OCI-LY7 (cell line): Measurements from ENCODE around the gene PKHD1. TPM values are rescaled to one million over a fixed set of nuclear protein-coding genes. Genes with fewer than 3 reads are reported as not detected.

Source experiments
- BruUV-seq: library from RNA; stranded (reverse); fragments of 400-500 nt; replicated peaks from 2 replicates; lab custom pipeline; 2021; lab: Mats Ljungman, UMichigan
- CTCF ChIA-PET: fragments of 300-600 bp; sonication (Branson Sonifier 250); formaldehyde crosslinking; loops from one replicate; lab custom pipeline; 2022; ENCODE audit warnings: antibody characterized with exemption; ENCODE audit not compliant: unreplicated experiment; lab: Charles Lee
- POLR2A ChIA-PET: fragments of 300-600 bp; sonication (Branson Sonifier 250); formaldehyde crosslinking; loops from one replicate; lab custom pipeline; 2022; ENCODE audit warnings: antibody characterized with exemption; lab: Charles Lee
- DNase-seq: peaks from one replicate; pipeline ENCODE4 v3.0.0-alpha.2; 2015; ENCODE audit warnings: low spot score
- H2AFZ ChIP-seq: fragments of 200-600 bp; sonication (generic), shearing (Covaris generic); 2 replicates; pipeline ENCODE4 v1.6.1; 2014; ENCODE audit warnings: mild to moderate bottlenecking, antibody characterized with exemption, low read length, moderate library complexity
- H3K27ac ChIP-seq: fragments of 200-600 bp; sonication (generic); 2 replicates; pipeline ENCODE4 v1.5.1; 2014; ENCODE audit warnings: mixed run types, low read depth, mild to moderate bottlenecking, moderate library complexity, low read length, inconsistent platforms; ENCODE audit not compliant: poor library complexity, severe bottlenecking
- H3K36me3 ChIP-seq: fragments of 200-600 bp; sonication (generic); 2 replicates; pipeline ENCODE4 v1.6.1; 2014; ENCODE audit warnings: mild to moderate bottlenecking, antibody characterized with exemption, low read length, moderate library complexity, mixed read lengths; ENCODE audit not compliant: insufficient read depth
- H3K4me1 ChIP-seq: fragments of 200-600 bp; sonication (generic); 2 replicates; pipeline ENCODE4 v1.5.1; 2014; ENCODE audit warnings: mild to moderate bottlenecking, low read length; ENCODE audit not compliant: insufficient read depth, poor library complexity, severe bottlenecking
- H3K4me2 ChIP-seq: fragments of 200-600 bp; sonication (generic); 2 replicates; pipeline ENCODE4 v1.6.1; 2014; ENCODE audit warnings: mild to moderate bottlenecking, low read length
- H3K4me3 ChIP-seq: fragments of 200-600 bp; sonication (generic); 2 replicates; pipeline ENCODE4 v1.5.1; 2014; ENCODE audit warnings: mild to moderate bottlenecking, low read depth, low read length; ENCODE audit not compliant: poor library complexity, severe bottlenecking
- H3K79me2 ChIP-seq: fragments of 200-600 bp; sonication (generic); 2 replicates; pipeline ENCODE4 v1.6.1; 2016; ENCODE audit warnings: low read depth, mild to moderate bottlenecking, low read length, moderate library complexity, mixed read lengths; ENCODE audit not compliant: insufficient read depth
- H3K9me2 ChIP-seq: fragments of 200-600 bp; sonication (generic); 2 replicates; pipeline ENCODE4 v1.6.1; 2016; ENCODE audit warnings: mild to moderate bottlenecking, low read length, mixed read lengths; ENCODE audit not compliant: insufficient read depth
- H3K9me3 ChIP-seq: fragments of 200-600 bp; sonication (generic); 2 replicates; pipeline ENCODE4 v1.6.1; 2014; ENCODE audit warnings: mild to moderate bottlenecking, mixed run types, low read length, mixed read lengths
- H4K20me1 ChIP-seq: fragments of 200-600 bp; sonication (generic); 2 replicates; pipeline ENCODE4 v1.6.1; 2014; ENCODE audit warnings: mild to moderate bottlenecking, antibody characterized with exemption, low read length, moderate library complexity, mixed read lengths; ENCODE audit not compliant: insufficient read depth
- CTCF ChIP-seq: fragments of 200-600 bp; sonication (generic); conservative IDR thresholded peaks from 2 replicates; pipeline ENCODE4 v1.5.1; 2014; ENCODE audit warnings: mild to moderate bottlenecking, antibody characterized with exemption, low read length, moderate library complexity, mixed read lengths
- EZH2phosphoT487 ChIP-seq: fragments of 200-600 bp; sonication (generic); IDR thresholded peaks from 2 replicates; pipeline ENCODE4 v1.6.1; 2018; ENCODE audit warnings: low read depth, borderline replicate concordance, mild to moderate bottlenecking, mixed run types, antibody characterized with exemption, low read length, moderate library complexity, mixed read lengths
- intact Hi-C: fragments of 100-400 bp; cut with micrococcal nuclease; formaldehyde crosslinking; loops from one replicate; pipeline ENCODE4 v1.10.0; 2022; ENCODE audit not compliant: unreplicated experiment
- total RNA-seq, 2 experiments: library from RNA; depleted of rRNA in 1 of 2; stranded (reverse); fragments of >200 nt in 1 of 2; shearing (Covaris generic) in 1 of 2; gene quantifications; 2 replicates each; pipeline ENCODE4 v1.2.3, GENCODE V29; 2014 to 2022

The PKHD1 gene
- total RNA-seq, 2 experiments from 2014 or later: not detected

DNA sequence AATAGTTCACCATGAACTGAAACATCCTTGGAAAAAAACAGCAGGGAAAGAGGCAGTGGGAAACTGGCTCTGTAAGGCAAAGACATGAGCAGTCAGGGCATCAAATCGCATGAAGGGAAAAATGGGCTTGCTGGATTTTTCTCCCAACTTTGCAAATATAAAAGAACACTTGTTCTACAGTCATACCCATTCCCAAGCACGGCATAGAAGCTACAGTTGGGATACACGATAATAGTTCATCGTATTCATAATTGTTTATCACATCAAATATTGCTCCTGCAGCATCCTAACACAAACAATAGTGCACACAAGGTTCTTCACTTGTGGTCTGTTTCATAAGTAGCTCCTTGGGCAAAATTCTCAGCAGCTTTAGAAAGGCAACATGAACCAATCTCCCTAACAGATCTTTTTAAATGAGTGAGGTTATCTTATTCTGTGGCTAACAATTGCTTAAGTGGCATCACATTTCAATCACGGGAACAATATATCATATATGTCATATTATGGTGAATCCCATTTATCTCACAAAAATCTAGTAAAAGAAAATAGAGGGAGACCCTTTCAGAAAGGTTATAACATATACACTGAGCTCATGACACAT is 243.9 kb downstream of the PKHD1 start:
- H3K27ac ChIP-seq: no peak overlapping the region
- no peaks in the 10 kb centered on the region for H3K9me2 ChIP-seq
- BruUV-seq: no TSS peak
- CTCF ChIA-PET: no interaction called here
- no peaks in the 10 kb centered on the region for H3K4me1 ChIP-seq
- POLR2A ChIA-PET: no interaction called here
- H3K79me2 ChIP-seq: no peaks in the 10 kb centered on the region
- H3K4me3 ChIP-seq: no peak overlapping the region
- no peaks in the 10 kb centered on the region for H3K36me3 ChIP-seq
- no peaks in the 10 kb centered on the region for H3K9me3 ChIP-seq
- DNase-seq: no peak
- intact Hi-C loops: no loop called here
- no peak overlapping the region for H3K4me2 ChIP-seq
- no peaks in the 10 kb centered on the region for H4K20me1 ChIP-seq
- TF ChIP-seq EZH2phosphoT487: no peak
- TF ChIP-seq CTCF: no peak
- no peak overlapping the region for H2AFZ ChIP-seq

- POLR2A ChIA-PET: no interaction called here
- Histone ChIP-seq H3K9me2 (no peaks in the 10 kb centered on the region), H3K4me2 (no peak overlapping the region), H3K4me3 (no peak overlapping the region), H3K36me3 (no peaks in the 10 kb centered on the region), H3K4me1 (no peaks in the 10 kb centered on the region), H4K20me1 (no peaks in the 10 kb centered on the region), H2AFZ (no peak overlapping the region), H3K9me3 (no peaks in the 10 kb centered on the region), H3K79me2 (no peaks in the 10 kb centered on the region), H3K27ac (no peak overlapping the region)
- CTCF ChIA-PET: no interaction called here
- DNase-seq: no peak
- intact Hi-C loops: no loop called here
- TF ChIP-seq EZH2phosphoT487 (no peak), CTCF (no peak)
- BruUV-seq: no TSS peak
Measured at GRCh38 chr6:51842804-51843378, 244.5 kb downstream of the PKHD1 start.

DNA sequence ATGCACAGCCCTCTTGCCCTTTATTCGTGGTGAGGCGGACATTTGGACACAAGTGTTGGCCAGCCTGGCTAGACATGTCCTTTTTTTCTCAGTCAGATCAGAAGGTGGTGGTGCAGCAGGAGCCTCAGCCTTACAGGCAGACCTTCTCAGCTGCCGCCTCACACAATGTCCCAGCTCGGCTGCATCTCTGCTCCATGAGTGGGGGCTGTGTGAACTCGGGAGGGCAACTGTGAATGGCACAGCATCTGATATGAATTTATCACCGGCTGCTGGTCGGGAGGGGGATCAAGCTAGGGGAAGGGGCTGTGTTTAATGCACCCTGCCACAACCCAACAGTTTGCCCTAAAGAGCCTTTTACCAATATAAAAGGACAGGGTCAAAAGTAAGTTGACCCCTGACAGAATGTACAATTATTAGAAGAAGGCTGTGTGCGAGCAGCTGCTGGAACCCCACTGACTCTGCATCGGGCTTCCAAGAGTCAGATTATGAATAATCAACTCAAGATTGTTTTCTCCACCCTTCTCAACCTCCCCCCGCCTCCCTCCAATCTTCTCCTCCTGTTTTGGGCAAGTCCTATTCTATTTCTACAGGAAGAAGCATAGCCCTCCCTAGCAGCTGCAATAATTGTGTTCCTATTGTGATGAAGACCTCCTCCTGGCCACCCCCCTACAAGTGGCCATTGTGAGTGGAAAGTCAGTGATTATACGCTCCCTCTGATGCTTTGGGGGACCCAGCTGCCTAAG is 245.2 kb downstream of the PKHD1 start:
- no peaks in the 10 kb centered on the region for H3K36me3 ChIP-seq
- H3K4me3 ChIP-seq: no peak overlapping the region
- no peak overlapping the region for H2AFZ ChIP-seq
- H3K9me2 ChIP-seq: no peaks in the 10 kb centered on the region
- DNase-seq: no peak
- no peak overlapping the region for H3K4me2 ChIP-seq
- no peaks in the 10 kb centered on the region for H3K9me3 ChIP-seq
- no TSS peak for BruUV-seq
- H3K79me2 ChIP-seq: no peaks in the 10 kb centered on the region
- CTCF ChIA-PET: no interaction called here
- TF ChIP-seq EZH2phosphoT487: no peak
- TF ChIP-seq CTCF: no peak
- H3K4me1 ChIP-seq: no peaks in the 10 kb centered on the region
- intact Hi-C loops: no loop called here
- H4K20me1 ChIP-seq: no peaks in the 10 kb centered on the region
- POLR2A ChIA-PET: no interaction called here
- H3K27ac ChIP-seq: no peak overlapping the region
